ENCODE measurements around the gene TBX10.
"Not testable (repeated sequence)": the region's sequence is repeated elsewhere in the genome, so short reads cannot be mapped to it uniquely, and the experiment has no call there.

GRCh38 chr11:67660752-67661151 lies 21.2 kb upstream of the TBX10 start:
- not testable (repeated sequence) for TF ChIP-seq POLR2A, TAF1, POLR2AphosphoS5, SPI1 (IDR thresholded peaks at IDR 0.05; ENCODE audit: low read depth, low read length)

Data from GM12891 (cell line).